LNCAP (cell line): Measurements from ENCODE around the gene ZBTB16.

ENCODE experiments used
- CTCF ChIP-seq: fragments of 450-650 bp; IDR thresholded peaks from 2 replicates; pipeline ENCODE4 v1.5.1; 2017; ENCODE audit warnings: mild to moderate bottlenecking

The ZBTB16 gene

DNA sequence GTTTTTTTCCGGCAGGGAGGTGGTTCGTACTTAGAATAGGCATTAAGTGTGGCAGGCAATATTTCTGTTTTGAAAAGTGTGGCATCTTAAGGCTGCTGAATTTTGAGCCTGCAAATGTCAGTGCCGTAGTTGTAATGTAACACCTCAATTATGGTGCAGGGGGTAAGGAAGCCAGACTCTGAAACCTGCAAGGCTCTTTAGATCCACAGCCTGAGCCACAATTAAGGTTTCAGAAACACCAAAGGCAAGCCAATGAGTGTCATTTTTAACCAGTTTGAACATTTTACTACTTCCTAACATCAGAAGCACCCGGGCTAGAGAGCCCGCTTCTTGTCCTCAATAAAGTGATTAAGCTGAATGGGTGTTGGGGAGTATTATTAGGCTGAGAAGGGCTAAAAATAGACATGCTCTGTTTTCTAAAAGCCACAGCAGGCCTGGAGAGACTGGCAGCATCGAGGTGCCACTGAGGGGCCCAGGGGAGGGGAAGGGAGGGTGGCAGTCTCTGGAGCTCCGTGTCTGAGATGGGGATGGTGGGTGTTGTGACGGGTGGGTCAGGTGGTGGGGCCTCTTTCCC is 113.4 kb downstream of the ZBTB16 start:
- no peak for TF ChIP-seq CTCF

GRCh38 chr11:114173843-114174242 is 114.3 kb downstream of the ZBTB16 start:
- no peak for TF ChIP-seq CTCF

DNA sequence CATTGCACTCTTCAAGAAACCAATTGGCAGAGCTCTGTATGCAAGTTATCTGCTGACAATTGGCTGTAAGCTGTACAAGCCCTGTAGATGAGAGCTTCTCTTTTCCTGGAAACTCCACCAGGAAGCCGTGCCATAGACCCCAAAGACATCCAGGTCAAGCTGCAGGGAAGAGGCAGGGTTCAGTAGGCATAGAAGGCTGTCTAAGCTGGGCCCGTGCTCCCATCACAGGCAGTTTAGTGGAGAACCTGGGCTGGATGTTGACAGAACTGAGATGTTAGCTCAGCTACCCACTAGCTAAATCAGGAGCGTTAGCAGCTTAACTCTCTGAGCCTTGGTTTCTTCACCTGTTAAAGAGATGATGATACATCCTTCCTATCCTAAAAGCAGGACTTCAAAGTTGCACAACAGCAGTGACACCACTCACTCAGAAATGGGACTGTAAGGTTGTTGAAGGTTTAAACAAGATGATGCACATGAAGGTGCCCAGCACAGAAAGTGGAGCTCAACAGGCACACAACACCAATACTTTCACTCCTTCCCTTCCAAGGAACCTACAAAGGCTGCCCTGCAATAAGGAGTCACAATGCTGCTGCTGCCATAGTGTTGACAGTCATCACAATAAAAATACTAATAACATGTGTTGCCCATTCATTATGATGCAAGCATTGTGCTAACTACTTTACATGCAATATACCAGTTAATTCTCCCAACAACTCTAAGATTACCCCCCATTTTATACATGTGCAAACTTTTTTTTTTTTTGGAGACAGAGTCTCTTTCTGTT is 115.4 kb downstream of the ZBTB16 start:
- TF ChIP-seq CTCF = no peak

- no peak for TF ChIP-seq CTCF
Measured at GRCh38 chr11:114175706-114176105, 116.2 kb downstream of the ZBTB16 start.

GRCh38 chr11:114176321-114176720 is 116.8 kb downstream of the ZBTB16 start:
- no peak for TF ChIP-seq CTCF

GRCh38 chr11:114178656-114179055 is 119.1 kb downstream of the ZBTB16 start:
- no peak for TF ChIP-seq CTCF

- no peak for TF ChIP-seq CTCF
Measured at GRCh38 chr11:114179234-114179941, 119.9 kb downstream of the ZBTB16 start.
